HepG2 (cell line): Measurements from ENCODE around the gene TTC39C. TPM values are rescaled to one million over a fixed set of nuclear protein-coding genes. Genes with fewer than 3 reads are reported as not detected.

ENCODE experiments used
- ATAC-seq: fragments of 200-7000 bp; cut with Tn5 transposase; 3 replicates; pipeline ENCODE4 v1.9.1; 2020; ENCODE audit warnings: mild to moderate bottlenecking, moderate library complexity
- BruUV-seq: library from RNA; stranded (reverse); fragments of 400-500 nt; replicated peaks from 2 replicates; lab custom pipeline; 2021; lab: Mats Ljungman, UMichigan
- CTCF ChIA-PET: fragments of 300-600 bp; formaldehyde crosslinking; extraction: SDS; loops from one replicate; lab custom pipeline; 2021; ENCODE audit warnings: low total read pairs, inconsistent platforms, low intra/inter-chr PET ratio; lab: Yijun Ruan, JAX
- POLR2A ChIA-PET: fragments of 350-600 bp; sonication (Branson Sonifier 250); formaldehyde crosslinking; loops from one replicate; lab custom pipeline; 2020; ENCODE audit warnings: antibody characterized with exemption, inconsistent platforms; lab: Yijun Ruan, JAX
- DNase-seq: peaks from one replicate; pipeline ENCODE4 v3.0.0-alpha.2; 2015; ENCODE audit warnings: low spot score
- FAIRE-seq: peaks from 3 replicates; lab custom pipeline; 2011; peaks lifted over from hg19 to GRCh38; lab: Jason Lieb, UNC
- H2AFZ ChIP-seq: one replicate; pipeline ENCODE4 v1.6.1; 2011; ENCODE audit warnings: low read length, inconsistent platforms
- H3K27ac ChIP-seq: fragments of 300-600 bp; 3 replicates; pipeline ENCODE4 v1.8.0; 2011; ENCODE audit warnings: mixed run types, mild to moderate bottlenecking, mixed read lengths, low read length, inconsistent platforms; ENCODE audit not compliant: insufficient read depth; ENCODE audit errors: extremely low read length
- H3K27me3 ChIP-seq, 2 experiments: fragments of 200-600 bp in 1 of 2; 2 replicates in 1 of 2; 3 replicates in 1 of 2; pipeline versions ENCODE4 v1.6.0 to v1.8.0; 2011; ENCODE audit warnings: low read length in 2 of 2, mild to moderate bottlenecking in 2 of 2, moderate library complexity in 2 of 2, inconsistent platforms in 1 of 2; ENCODE audit not compliant: insufficient read depth in 2 of 2, control insufficient read depth in 1 of 2
- H3K36me3 ChIP-seq, 2 experiments: fragments of 200-600 bp in 1 of 2; replicated peaks in 1 of 2; 2 replicates in 1 of 2; 3 replicates in 1 of 2; pipeline versions ENCODE4 v1.5.1 to v1.8.0; 2011; ENCODE audit warnings: low read length in 2 of 2, inconsistent platforms in 1 of 2; ENCODE audit not compliant: insufficient read depth in 2 of 2, control insufficient read depth in 1 of 2
- H3K4me1 ChIP-seq: 2 replicates; pipeline ENCODE4 v1.5.1; 2012; ENCODE audit warnings: low read length, inconsistent platforms; ENCODE audit not compliant: insufficient read depth
- H3K4me2 ChIP-seq: 2 replicates; pipeline ENCODE4 v1.6.0; 2011; ENCODE audit warnings: low read depth, low read length, inconsistent platforms
- H3K4me3 ChIP-seq, 3 experiments: fragments of 200-600 bp in 1 of 3; sonication (generic), shearing (Covaris generic) in 1 of 3; replicated peaks in 1 of 3; 2 replicates each; pipeline ENCODE4 v1.5.1; 2011 to 2016; ENCODE audit warnings: low read length in 3 of 3, inconsistent platforms in 2 of 3, low read depth in 2 of 3, mild to moderate bottlenecking in 2 of 3, control low read depth in 1 of 3, mixed read lengths in 1 of 3; ENCODE audit not compliant: insufficient read depth in 1 of 3
- H3K79me2 ChIP-seq: one replicate; pipeline ENCODE4 v1.6.1; 2011; ENCODE audit warnings: low read length, inconsistent platforms; ENCODE audit not compliant: insufficient read depth
- H3K9ac ChIP-seq: 2 replicates; pipeline ENCODE4 v1.6.0; 2011; ENCODE audit warnings: mild to moderate bottlenecking, low read depth, low read length, inconsistent platforms; ENCODE audit not compliant: insufficient read depth
- H3K9me3 ChIP-seq: 2 replicates; pipeline ENCODE4 v1.5.1; 2012; ENCODE audit warnings: mild to moderate bottlenecking, low read length
- H4K20me1 ChIP-seq: 2 replicates; pipeline ENCODE4 v1.6.0; 2011; ENCODE audit warnings: inconsistent platforms, mild to moderate bottlenecking, low read length, moderate library complexity; ENCODE audit not compliant: insufficient read depth
- ARNTL ChIP-seq: sonication (generic); formaldehyde crosslinking; IDR thresholded peaks from 2 replicates; pipeline ENCODE4 v1.4.0; 2020; ENCODE audit warnings: mild to moderate bottlenecking, missing genetic modification reagents
- CAMTA2 ChIP-seq: sonication (generic); formaldehyde crosslinking; IDR thresholded peaks from 2 replicates; pipeline ENCODE4 v1.4.0; 2020; ENCODE audit warnings: mild to moderate bottlenecking, missing genetic modification reagents, borderline replicate concordance
- FIP1L1 ChIP-seq: fragments of 200-400 bp; formaldehyde crosslinking; IDR thresholded peaks from 2 replicates; pipeline ENCODE4 v1.6.1; 2018; ENCODE audit warnings: low read depth, mild to moderate bottlenecking, low read length, moderate library complexity, borderline replicate concordance; ENCODE audit not compliant: insufficient read depth
- GABPA ChIP-seq, 2 experiments: IDR thresholded peaks; 2 replicates each; pipeline ENCODE4 v1.6.1; 2011 to 2016; ENCODE audit warnings: low read depth in 2 of 2, low read length in 1 of 2, missing biosample characterization in 1 of 2, missing genetic modification characterization in 1 of 2
- GLI4 ChIP-seq: sonication (generic); formaldehyde crosslinking; IDR thresholded peaks from 2 replicates; pipeline ENCODE4 v1.5.1; 2020; ENCODE audit warnings: missing genetic modification reagents, mild to moderate bottlenecking, moderate library complexity, borderline replicate concordance
- HHEX ChIP-seq: IDR thresholded peaks from 2 replicates; pipeline ENCODE4 v1.6.1; 2016; ENCODE audit warnings: control low read depth
- JUND ChIP-seq: sonication (generic); formaldehyde crosslinking; IDR thresholded peaks from 2 replicates; pipeline ENCODE4 v1.8.0; 2022; ENCODE audit warnings: mild to moderate bottlenecking, missing genetic modification reagents
- KLF11 ChIP-seq: IDR thresholded peaks from 2 replicates; pipeline ENCODE4 v1.6.1; 2016; ENCODE audit warnings: missing compliant biosample characterization
- MEF2D ChIP-seq: sonication (generic); formaldehyde crosslinking; IDR thresholded peaks from 2 replicates; pipeline ENCODE4 v1.5.1; 2020; ENCODE audit warnings: mild to moderate bottlenecking, missing genetic modification reagents
- NR1H2 ChIP-seq: sonication (generic); formaldehyde crosslinking; IDR thresholded peaks from 2 replicates; pipeline ENCODE4 v1.8.1; 2022; ENCODE audit warnings: low read depth, missing genetic modification reagents, borderline replicate concordance
- POLR2A ChIP-seq, 2 experiments: IDR thresholded peaks; 2 replicates each; pipeline ENCODE4 v1.6.1; 2011; ENCODE audit warnings: low read depth in 2 of 2, low read length in 2 of 2, mild to moderate bottlenecking in 1 of 2, moderate library complexity in 1 of 2; ENCODE audit not compliant: insufficient read depth in 1 of 2
- TOE1 ChIP-seq: sonication (generic); formaldehyde crosslinking; IDR thresholded peaks from 2 replicates; pipeline ENCODE4 v1.4.0; 2020; ENCODE audit warnings: mild to moderate bottlenecking, missing genetic modification reagents
- ZFP36L1 ChIP-seq: sonication (generic); formaldehyde crosslinking; IDR thresholded peaks from 2 replicates; pipeline ENCODE4 v1.8.0; 2022; ENCODE audit warnings: mild to moderate bottlenecking, missing genetic modification reagents, moderate library complexity
- ZFP41 ChIP-seq: sonication (generic); formaldehyde crosslinking; IDR thresholded peaks from 2 replicates; pipeline ENCODE4 v1.4.0; 2020; ENCODE audit warnings: mild to moderate bottlenecking, missing genetic modification reagents, borderline replicate concordance
- ZKSCAN8 ChIP-seq: IDR thresholded peaks from 2 replicates; pipeline ENCODE4 v1.6.1; 2016; ENCODE audit warnings: borderline replicate concordance, missing genetic modification reagents, missing compliant biosample characterization
- ZNF230 ChIP-seq: sonication (generic); formaldehyde crosslinking; IDR thresholded peaks from 2 replicates; pipeline ENCODE4 v1.4.0; 2020; ENCODE audit warnings: mild to moderate bottlenecking, missing genetic modification reagents
- ZNF326 ChIP-seq: sonication (generic); formaldehyde crosslinking; IDR thresholded peaks from 2 replicates; pipeline ENCODE4 v1.4.0; 2020; ENCODE audit warnings: missing genetic modification reagents, borderline replicate concordance
- ZNF484 ChIP-seq: sonication (generic); formaldehyde crosslinking; IDR thresholded peaks from 2 replicates; pipeline ENCODE4 v1.5.1; 2020; ENCODE audit warnings: mild to moderate bottlenecking, low read depth, missing genetic modification reagents, borderline replicate concordance
- WGBS: methylation state at CpG from one replicate; pipeline ENCODE4 v1.1.6; 2017; ENCODE audit warnings: low lambda C conversion rate; 5-methylcytosine and 5-hydroxymethylcytosine counted together
- in situ Hi-C: cut with HindIII; loops from 2 replicates; pipeline ENCODE4 v1.10.0; 2017; ENCODE audit warnings: low pct_unique_long_range_greater_than_20kb; ENCODE audit not compliant: extremely low pct_ligation_motif_present
- intact Hi-C: fragments of 100-400 bp; cut with micrococcal nuclease; formaldehyde crosslinking; loops from one replicate; pipeline ENCODE4 v1.10.0; 2022; ENCODE audit not compliant: unreplicated experiment
- polyA plus RNA-seq, 8 experiments: library from polyadenylated mRNA; depleted of rRNA in 3 of 8; stranded (reverse) in 7 of 8; unstranded in 1 of 8; fragments of >200 nt; fragmentation: Illumina TruSeq in 4 of 8; extraction: Trizol in 4 of 8; gene quantifications; 2 replicates each; pipeline versions ENCODE4 v1.2.1 to v1.2.3, GENCODE V29; 2011 to 2016; ENCODE audit warnings: low read depth in 4 of 8, missing spikeins in 1 of 8, mixed read lengths in 1 of 8; ENCODE audit not compliant: insufficient read depth in 1 of 8
- total RNA-seq, 5 experiments: library from RNA; depleted of rRNA; stranded (reverse); fragments of >200 nt; fragmentation: Illumina TruSeq; extraction: Trizol; gene quantifications; 2 replicates each; pipeline ENCODE4 v1.2.3, GENCODE V29; 2016; ENCODE audit warnings: low read depth in 1 of 5

TTC39C gene
- total and polyA plus RNA-seq, 2 of the 13 experiments (the other 11 are each of a cell fraction or from before 2014, with no cell fraction given): 19.1 to 25.9 TPM

GRCh38 chr18:24160086-24160485, 145.5 kb downstream of the TTC39C start:
- in situ Hi-C loops (no loop called here), intact Hi-C loops (no loop called here)
- TF ChIP-seq ZFP36L1 (CRISPR knock-in tag) (no peak), ZNF326 (CRISPR knock-in tag) (no peak), MEF2D (CRISPR knock-in tag) (no peak), TOE1 (no peak), KLF11 (CRISPR knock-in tag) (no peak), FIP1L1 (no peak), NR1H2 (CRISPR knock-in tag) (no peak), ZKSCAN8 (CRISPR knock-in tag) (no peak), GABPA (IDR thresholded peaks at IDR 0.05; ENCODE audit: low read depth, low read length) (no peak), GABPA (CRISPR knock-in tag; IDR thresholded peaks at IDR 0.05; ENCODE audit: low read depth) (no peak)
- H3K9me3 ChIP-seq: no peaks in the 10 kb centered on the region
- H2AFZ ChIP-seq: no peak overlapping the region
- H3K9ac ChIP-seq: no peak overlapping the region
- no peak overlapping the region for H3K4me2 ChIP-seq
- no peak overlapping the region for H3K27ac ChIP-seq
- H3K79me2 ChIP-seq: no peaks in the 10 kb centered on the region
- BruUV-seq: no TSS peak
- no peak for DNase-seq
- H3K36me3 ChIP-seq: no peaks in the 10 kb centered on the region
- no peak for FAIRE-seq
- ChIA-PET CTCF (no interaction called here), POLR2A (no interaction called here)
- 72% methylated on average over 5 of the region's 5 CpGs for WGBS
- no peak for ATAC-seq
- 0 out of 5 replicates have a peak, but pooled peaks cover 0 to 5% of the 10 kb centered on the region in 2 experiments for H3K27me3 ChIP-seq
- H3K4me1 ChIP-seq: no peaks in the 10 kb centered on the region
- H4K20me1 ChIP-seq: no peaks in the 10 kb centered on the region
- H3K4me3 ChIP-seq: no peak overlapping the region

GRCh38 chr18:24161304-24161703, 146.8 kb downstream of the TTC39C start:
- Histone ChIP-seq H3K79me2 (no peaks in the 10 kb centered on the region), H3K27ac (no peak overlapping the region), H3K4me1 (no peaks in the 10 kb centered on the region), H3K9ac (no peak overlapping the region), H3K9me3 (no peaks in the 10 kb centered on the region), H2AFZ (no peak overlapping the region), H3K4me3 (no peak overlapping the region), H3K27me3 (0 out of 5 replicates have a peak, but pooled peaks cover 0 to 5% of the 10 kb centered on the region in 2 experiments), H4K20me1 (no peaks in the 10 kb centered on the region), H3K36me3 (no peaks in the 10 kb centered on the region), H3K4me2 (no peak overlapping the region)
- intact Hi-C loops: no loop called here
- in situ Hi-C loops: no loop called here
- no TSS peak for BruUV-seq
- DNase-seq: no peak
- ChIA-PET CTCF (no interaction called here), POLR2A (no interaction called here)
- WGBS: 0% methylated on average over 2 of the region's 2 CpGs
- ATAC-seq: no peak
- no peak for FAIRE-seq
- TF ChIP-seq ZNF484 (CRISPR knock-in tag) (no peak), ZFP41 (CRISPR knock-in tag) (no peak), HHEX (CRISPR knock-in tag) (no peak), JUND (no peak), POLR2A (IDR thresholded peaks at IDR 0.05; ENCODE audit: insufficient read depth in 1 of 2, low read depth in 2 of 2, low read length in 2 of 2) (no peak), CAMTA2 (no peak), GLI4 (no peak), ARNTL (no peak), ZNF230 (CRISPR knock-in tag) (no peak)
